Heart right ventricle (tissue), 16 donors: ENCODE measurements around the gene PRR19. TPM values are rescaled to one million over a fixed set of nuclear protein-coding genes. Genes with fewer than 3 reads are reported as not detected.

ENCODE experiments used
- ATAC-seq, 8 donors: fragments of 200-7000 bp; cut with Tn5 transposase; one replicate each; pipeline ENCODE4 v1.9.1; 2020; ENCODE audit warnings: mild to moderate bottlenecking in 8 of 8, moderate library complexity in 8 of 8, moderate number of reproducible peaks in 1 of 8
- DNase-seq, 2 donors: peaks; one replicate each; pipeline ENCODE4 v3.0.0-alpha.2; 2020
- H3K27ac ChIP-seq, 10 donors: fragments of 200-600 bp; sonication (generic) in 2 of 10; one replicate each; pipeline versions ENCODE4 v1.5.0 to v1.8.0; 2020 to 2022; ENCODE audit warnings: mild to moderate bottlenecking in 3 of 10
- H3K27me3 ChIP-seq, 7 donors: fragments of 200-600 bp; one replicate each; pipeline ENCODE4 v1.8.0; 2021 to 2022; ENCODE audit warnings: mild to moderate bottlenecking in 2 of 7
- H3K36me3 ChIP-seq, 9 donors: fragments of 200-600 bp; sonication (generic) in 1 of 9; one replicate each; pipeline versions ENCODE4 v1.5.0 to v1.8.0; 2020 to 2022; ENCODE audit warnings: mild to moderate bottlenecking in 2 of 9
- H3K4me1 ChIP-seq, 9 donors: fragments of 200-600 bp; sonication (generic) in 1 of 9; one replicate each; pipeline versions ENCODE4 v1.5.0 to v1.8.0; 2020 to 2022; ENCODE audit warnings: mild to moderate bottlenecking in 4 of 9
- H3K4me3 ChIP-seq, 10 donors: fragments of 200-600 bp; sonication (generic) in 2 of 10; one replicate each; pipeline versions ENCODE4 v1.5.0 to v1.8.0; 2020 to 2022; ENCODE audit warnings: mild to moderate bottlenecking in 7 of 10, moderate library complexity in 2 of 10
- H3K9me3 ChIP-seq, 11 donors: fragments of 200-600 bp in 10 of 11; sonication (generic) in 2 of 11; one replicate each; pipeline versions ENCODE4 v1.5.0 to v1.8.0; 2013 to 2022; ENCODE audit warnings: mild to moderate bottlenecking in 2 of 11, control low read depth in 1 of 11, moderate library complexity in 1 of 11
- CTCF ChIP-seq, 9 donors: fragments of 200-600 bp; sonication (generic) in 2 of 9; IDR thresholded peaks; one replicate each; pipeline versions ENCODE4 v1.5.0 to v1.8.0; 2021 to 2022; ENCODE audit warnings: antibody characterized with exemption in 9 of 9, mild to moderate bottlenecking in 5 of 9, moderate library complexity in 1 of 9
- WGBS, 2 donors: extraction: QIAGEN DNeasy Blood & Tissue Kit; methylation state at CpG; one replicate each; pipeline ENCODE4 v1.1.7; 2013; ENCODE audit warnings: inconsistent platforms in 1 of 2; 5-methylcytosine and 5-hydroxymethylcytosine counted together
- intact Hi-C, 10 donors: fragments of 100-400 bp; cut with DNase I; formaldehyde crosslinking; loops; one replicate each; pipeline versions ENCODE4 v1.11.1 to v1.14.2; 2022
- microRNA-seq, 2 donors: library from miRNA; unstranded; fragments of <30 nt; microRNA quantifications; one replicate each; pipeline ENCODE4 v1.2.0, GENCODE V29; 2021
- polyA plus RNA-seq, 2 donors: library from polyadenylated mRNA; stranded (reverse); fragments of 200-250 nt; gene quantifications; one replicate each; pipeline ENCODE4 v1.2.3, GENCODE V29; 2013
- total RNA-seq, 10 donors: library from RNA; stranded (reverse); fragmentation: NEBNext Ultra II Directional in 3 of 10; extraction: Animal tissue kit (Norgen Biotek cat#: 25700) in 3 of 10; gene quantifications; one replicate each; pipeline versions ENCODE4 v1.2.1 to v1.2.4, GENCODE V29; 2021 to 2023
- donor health status: Arrhythmogenic right ventricular cardiomyopathy.
- donor health status: ischemic (EF 13 %, LVEDD 7.1; RV severe dilation, severe dysfunction).
- donor health status: healthy with polysubstance abuse.
- donor health status: DM: no; HTN: yes; CAD: no.
- donor health status: DM: no; HTN: no; CAD: no.
- donor health status: ischemic (EF 25% LVEDD 6.9; RV normal size, moderate dysfunction).
- donor health status: ischemic (EF 25% LVEDD 5.7; RV mildly dilated, moderate dysfunction).
- donor health status: healthy.
- donor health status: DM: yes; HTN: yes; CAD: no.
- donor health status: Ischemic cardiomyopathy.
- donor health status: ischemic (EF 35%, LVEDD 5.7; RV mildly dilated, moderate dysfunction).
- donor health status: nonischemic (EF 11% LVEDD 7.7; RV severe dilation, severe dysfunction).
- donor health status: DM: yes; HTN: yes; CAD: no.
- donor health status: PGD.
- donor health status: ischemic (EF 29% LVEDD 5.4; RV normal size, mild dysfunction).
- donor health status: nonischemic (EF 23%, LVEDD 6.1; RV moderate dilation, normal function).

The PRR19 gene
- total and polyA plus RNA-seq, 12 donors, result 0.16 to 0.21 (median 0.18) TPM; not detected in 7

DNA sequence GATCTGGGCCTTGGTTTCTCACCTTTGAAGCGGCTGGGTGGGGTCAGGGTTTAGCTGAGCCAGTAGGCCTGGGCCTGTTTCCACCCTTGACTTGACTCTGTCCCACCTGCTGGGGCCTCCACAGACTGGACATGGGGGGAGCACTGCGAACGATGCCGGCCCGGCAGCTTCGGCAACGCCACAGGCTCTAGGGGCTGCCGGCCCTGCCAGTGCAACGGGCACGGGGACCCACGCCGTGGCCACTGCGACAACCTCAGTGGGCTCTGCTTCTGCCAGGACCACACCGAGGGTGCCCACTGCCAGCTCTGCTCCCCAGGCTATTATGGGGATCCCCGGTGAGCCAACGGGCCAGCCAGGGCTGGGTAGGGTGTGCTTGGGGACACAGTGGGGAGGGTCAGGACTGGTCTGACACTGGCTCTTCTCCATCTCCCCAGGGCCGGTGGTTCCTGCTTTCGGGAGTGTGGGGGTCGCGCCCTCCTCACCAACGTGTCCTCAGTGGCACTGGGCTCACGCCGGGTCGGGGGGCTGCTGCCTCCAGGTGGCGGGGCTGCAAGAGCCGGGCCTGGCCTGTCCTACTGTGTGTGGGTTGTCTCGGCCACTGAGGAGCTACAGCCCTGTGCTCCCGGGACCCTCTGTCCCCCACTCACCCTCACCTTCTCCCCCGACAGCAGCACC lies 51.5 kb downstream of the PRR19 start:
- DNase-seq, result no peak
- no peak for TF ChIP-seq CTCF (IDR thresholded peaks at IDR 0.05)

GRCh38 chr19:42355896-42356295 lies 54.0 kb downstream of the PRR19 start:
- Histone ChIP-seq H3K27me3 (no peaks in the 10 kb centered on the region), H3K36me3 (peaks cover 0 to 99% (median 37%) of the 10 kb centered on the region in 9 donors), H3K4me3 (no peak overlapping the region), H3K27ac (no peak overlapping the region), H3K9me3 (no peaks in the 10 kb centered on the region), H3K4me1 (no peaks in the 10 kb centered on the region)
- intact Hi-C loops, result no loop called here
- WGBS, 2 donors, result 95 to 98% methylated on average over 12 of the region's 12 CpGs
- DNase-seq (no peak), ATAC-seq (peak in 1 of 8 donors; percentile 6)
- TF ChIP-seq CTCF (IDR thresholded peaks at IDR 0.05), result no peak

More for the DNA sequence above, 51.5 kb downstream of the PRR19 start:
- Histone ChIP-seq H3K27me3 (no peaks in the 10 kb centered on the region), H3K4me1 (no peaks in the 10 kb centered on the region), H3K27ac (no peak overlapping the region), H3K9me3 (no peaks in the 10 kb centered on the region), H3K4me3 (no peak overlapping the region), H3K36me3 (peaks cover 0 to 100% (median 33%) of the 10 kb centered on the region in 9 donors)
- 95 to 96% methylated on average over 28 to 29 of the region's 29 CpGs for WGBS, 2 donors
- intact Hi-C loops, result no loop called here
- no peak for ATAC-seq

- whole genome bisulfite sequencing, 2 donors, result 98 to 99% methylated on average over 15 of the region's 15 CpGs
- Histone ChIP-seq H3K4me1 (no peaks in the 10 kb centered on the region), H3K27ac (no peak overlapping the region), H3K9me3 (no peaks in the 10 kb centered on the region), H3K36me3 (peaks cover 0 to 99% (median 37%) of the 10 kb centered on the region in 9 donors), H3K4me3 (no peak overlapping the region), H3K27me3 (no peaks in the 10 kb centered on the region)
- intact Hi-C loops, result no loop called here
- no peak for TF ChIP-seq CTCF (IDR thresholded peaks at IDR 0.05)
- ATAC-seq (no peak), DNase-seq (no peak)
These were observed 54.8 kb downstream of the PRR19 start for GRCh38 chr19:42356686-42357085.

DNA sequence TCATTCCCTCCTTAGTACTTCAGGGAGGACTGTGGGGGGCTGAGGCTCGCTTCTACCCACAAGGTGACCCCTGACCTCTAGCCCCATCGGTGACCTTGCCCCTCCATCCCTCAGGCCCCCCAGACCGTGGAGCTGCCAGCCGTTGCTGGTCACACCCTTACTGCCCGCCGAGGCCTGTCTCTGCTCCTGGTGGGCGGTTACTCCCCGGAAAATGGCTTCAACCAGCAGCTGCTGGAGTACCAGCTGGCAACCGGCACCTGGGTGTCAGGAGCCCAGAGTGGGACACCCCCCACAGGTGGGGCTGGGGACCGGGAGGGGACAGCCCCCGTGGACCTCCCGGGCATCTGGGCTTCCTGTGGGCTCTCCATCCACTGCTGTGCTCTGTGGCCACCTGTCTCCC lies 55.4 kb downstream of the PRR19 start:
- no peak for TF ChIP-seq CTCF (IDR thresholded peaks at IDR 0.05)
- DNase-seq, result no peak
- no peaks in the 10 kb centered on the region for H3K27me3 ChIP-seq
- H3K36me3 ChIP-seq, result peaks cover 0 to 99% (median 37%) of the 10 kb centered on the region in 9 donors
- H3K27ac ChIP-seq, result no peak overlapping the region
- ATAC-seq, result no peak
- H3K4me3 ChIP-seq, result no peak overlapping the region
- 91 to 94% methylated on average over 12 of the region's 12 CpGs for WGBS, 2 donors
- H3K9me3 ChIP-seq, result no peaks in the 10 kb centered on the region
- intact Hi-C loops, result no loop called here
- no peaks in the 10 kb centered on the region for H3K4me1 ChIP-seq

Small RNA genes lying within 50 kb of the gene (microRNA-seq; reads per million reads assigned to microRNA genes)
- 0 reads per million in 2 donors for gene MIR8077

Other genes starting within 250 kb of the PRR19 start
- gene GRIK5, start 231.9 kb upstream of the PRR19 start, total RNA-seq, result 1 to 10 TPM; 1.2 to 9.3 (median 3.0) TPM
- 1 to 10 TPM in 1 of 2 donors, under 1 TPM in 1; 0.35 to 1.4 TPM for gene GRIK5, start 231.9 kb upstream of the PRR19 start, polyA plus RNA-seq
- 10 to 100 TPM in 2 of 10 donors, 1 to 10 TPM in 8; 5.0 to 11.1 (median 8.1) TPM for gene ZNF574, start 226.0 kb upstream of the PRR19 start, total RNA-seq
- 1 to 10 TPM; 3.4 to 5.8 TPM for gene ZNF574, start 226.0 kb upstream of the PRR19 start, polyA plus RNA-seq
- 1 to 10 TPM in 1 of 10 donors, under 1 TPM in 9; 0.51 to 3.8 (median 0.70) TPM for gene POU2F2, start 169.7 kb upstream of the PRR19 start, total RNA-seq
- gene POU2F2, start 169.7 kb upstream of the PRR19 start, polyA plus RNA-seq, result under 1 TPM; 0.28 to 0.37 TPM
- gene DEDD2, start 84.5 kb upstream of the PRR19 start, total RNA-seq, result 10 to 100 TPM in 9 of 10 donors, 1 to 10 TPM in 1; 9.8 to 20.5 (median 12.2) TPM
- 10 to 100 TPM; 12.9 to 15.2 TPM for gene DEDD2, start 84.5 kb upstream of the PRR19 start, polyA plus RNA-seq
- gene ZNF526, start 81.8 kb upstream of the PRR19 start, total RNA-seq, result 1 to 10 TPM; 3.2 to 7.0 (median 5.4) TPM
- 1 to 10 TPM; 3.2 to 3.4 TPM for gene ZNF526, start 81.8 kb upstream of the PRR19 start, polyA plus RNA-seq
- gene GSK3A, start 59.5 kb upstream of the PRR19 start, total RNA-seq, result 10 to 100 TPM; 31.9 to 46.1 (median 36.4) TPM
- 10 to 100 TPM; 31.2 to 51.0 TPM for gene GSK3A, start 59.5 kb upstream of the PRR19 start, polyA plus RNA-seq
- 10 to 100 TPM; 29.8 to 40.2 (median 32.9) TPM for gene ERF, start 47.0 kb upstream of the PRR19 start, total RNA-seq
- gene ERF, start 47.0 kb upstream of the PRR19 start, polyA plus RNA-seq, result 10 to 100 TPM; 31.8 to 49.0 TPM
- 10 to 100 TPM; 27.9 to 42.0 (median 32.0) TPM for gene CIC, start 32.9 kb upstream of the PRR19 start, total RNA-seq
- 10 to 100 TPM; 17.6 to 39.8 TPM for gene CIC, start 32.9 kb upstream of the PRR19 start, polyA plus RNA-seq
- 1 to 10 TPM; 1.2 to 5.9 (median 2.6) TPM for gene PAFAH1B3, start 492 bp downstream of the PRR19 start, total RNA-seq
- 10 to 100 TPM in 1 of 2 donors, 1 to 10 TPM in 1; 5.0 to 10.4 TPM for gene PAFAH1B3, start 492 bp downstream of the PRR19 start, polyA plus RNA-seq
- gene TMEM145, start 11.2 kb downstream of the PRR19 start, total RNA-seq, result 1 to 10 TPM in 1 of 10 donors, under 1 TPM in 4, not detected in 5; 0.15 to 1.0 (median 0.49) TPM
- gene TMEM145, start 11.2 kb downstream of the PRR19 start, polyA plus RNA-seq, result 1 to 10 TPM in 1 of 2 donors, under 1 TPM in 1; 0.32 to 1.0 TPM
- 10 to 100 TPM; 33.4 to 44.6 (median 40.4) TPM for gene MEGF8, start 23.5 kb downstream of the PRR19 start, total RNA-seq
- 10 to 100 TPM; 10.2 to 16.3 TPM for gene MEGF8, start 23.5 kb downstream of the PRR19 start, polyA plus RNA-seq
- 1 to 10 TPM in 1 of 10 donors, under 1 TPM in 4, not detected in 5; 0.51 to 1.3 (median 0.81) TPM for gene CNFN, start 88.2 kb downstream of the PRR19 start, total RNA-seq
- 1 to 10 TPM; 1.6 to 7.2 TPM for gene CNFN, start 88.2 kb downstream of the PRR19 start, polyA plus RNA-seq
- 100 to 1,000 TPM in 1 of 10 donors, 10 to 100 TPM in 9; 39.4 to 109 (median 53.8) TPM for gene LIPE, start 125.3 kb downstream of the PRR19 start, total RNA-seq
- 10 to 100 TPM; 60.6 to 80.7 TPM for gene LIPE, start 125.3 kb downstream of the PRR19 start, polyA plus RNA-seq
- not detected for gene CXCL17, start 140.8 kb downstream of the PRR19 start, total RNA-seq
- gene CXCL17, start 140.8 kb downstream of the PRR19 start, polyA plus RNA-seq, result under 1 TPM in 1 of 2 donors, not detected in 1; 0.03 TPM
- gene CEACAM1, start 226.3 kb downstream of the PRR19 start, total RNA-seq, result 1 to 10 TPM; 1.2 to 7.2 (median 2.4) TPM
- gene CEACAM1, start 226.3 kb downstream of the PRR19 start, polyA plus RNA-seq, result 1 to 10 TPM; 1.9 to 7.8 TPM